Activated naive CD4-positive, alpha-beta T cell treated with anti-CD3 and anti-CD28 coated beads for 36 hours (primary cell): ENCODE data around the gene ITM2A. TPM values are rescaled to one million over a fixed set of nuclear protein-coding genes. Genes with fewer than 3 reads are reported as not detected.
A peak's percentile ranks its signal among the peaks of the same experiment; 100 is the strongest.

ENCODE experiments used
- CTCF ChIA-PET: fragments of 350-600 bp; sonication (Branson Sonifier 250); formaldehyde crosslinking; loops from one replicate; lab custom pipeline; 2021; ENCODE audit warnings: antibody characterized with exemption; lab: Charles Lee
- DNase-seq: peaks from one replicate; pipeline ENCODE4 v3.0.0-alpha.2; 2020
- H3K27ac Mint-ChIP-seq: one replicate; pipeline ENCODE4 v1.8.0; 2021; ENCODE audit warnings: mild to moderate bottlenecking, mixed read lengths
- H3K27me3 Mint-ChIP-seq: one replicate; pipeline ENCODE4 v1.8.0; 2021; ENCODE audit warnings: low read depth, mixed read lengths
- H3K36me3 Mint-ChIP-seq: one replicate; pipeline ENCODE4 v1.8.0; 2021; ENCODE audit warnings: low read depth, mixed read lengths
- H3K4me1 Mint-ChIP-seq: one replicate; pipeline ENCODE4 v1.8.0; 2021; ENCODE audit warnings: low read depth, mixed read lengths
- H3K4me3 Mint-ChIP-seq: one replicate; pipeline ENCODE4 v1.8.0; 2021; ENCODE audit warnings: mild to moderate bottlenecking, moderate library complexity, mixed read lengths
- H3K9me3 Mint-ChIP-seq: one replicate; pipeline ENCODE4 v1.8.0; 2021; ENCODE audit warnings: mixed read lengths
- intact Hi-C: fragments of 100-400 bp; cut with micrococcal nuclease; formaldehyde crosslinking; loops from one replicate; pipeline ENCODE4 v1.15.1; 2023
- total RNA-seq, 2 experiments: library from RNA; stranded (reverse); gene quantifications; one replicate each; pipeline ENCODE4 v1.2.3, GENCODE V29; 2021

The ITM2A gene
- total RNA-seq, 2 experiments from 2014 or later = 99.5 to 116 TPM

- peaks cover 12% of the 10 kb centered on the region for H3K36me3 Mint-ChIP-seq
- no peaks in the 10 kb centered on the region for H3K27me3 Mint-ChIP-seq
- no peak overlapping the region for H3K27ac Mint-ChIP-seq
- H3K4me1 Mint-ChIP-seq = peaks cover 35% of the 10 kb centered on the region
- CTCF ChIA-PET = no interaction called here
- no peak overlapping the region for H3K4me3 Mint-ChIP-seq
- no peaks in the 10 kb centered on the region for H3K9me3 Mint-ChIP-seq
- no peak for DNase-seq
- intact Hi-C loops = loop anchor here (5.0 to 10.0 kb wide), 6 partner anchors 83 to 1455 kb away; partner anchors contain the start of gene ATP7A
Observed at GRCh38 chrX:79369871-79370270, 2.7 kb upstream of the ITM2A start.

- Mint-ChIP-seq H3K27me3 (no peaks in the 10 kb centered on the region), H3K4me1 (peaks cover 38% of the 10 kb centered on the region), H3K27ac (no peak overlapping the region), H3K4me3 (no peak overlapping the region), H3K36me3 (peaks cover 13% of the 10 kb centered on the region), H3K9me3 (no peaks in the 10 kb centered on the region)
- CTCF ChIA-PET = interaction anchor here (1.2 to 2.1 kb wide), 2 partner anchors 43 to 45 kb away, joined by 3 to 9 read pairs; no protein-coding TSS in a partner anchor
- intact Hi-C loops = loop anchor here (5.0 to 10.0 kb wide), 6 partner anchors 81 to 1454 kb away; partner anchors contain the start of gene ATP7A
- no peak for DNase-seq
Observed at GRCh38 chrX:79368441-79368840, 1.3 kb upstream of the ITM2A start.

GRCh38 chrX:79367907-79368306 lies 773 bp upstream of the ITM2A start:
- intact Hi-C loops = loop anchor here (1.0 to 10.0 kb wide), 13 partner anchors 31 to 1453 kb away; partner anchors contain the start of genes ATP7A and P2RY10
- Mint-ChIP-seq H3K4me3 (peak overlapping the region; percentile 86), H3K27ac (peak overlapping the region; percentile 93), H3K27me3 (no peaks in the 10 kb centered on the region), H3K9me3 (no peaks in the 10 kb centered on the region), H3K36me3 (peaks cover 15% of the 10 kb centered on the region), H3K4me1 (peaks cover 39% of the 10 kb centered on the region)
- CTCF ChIA-PET = interaction anchor here (1.2 to 2.1 kb wide), 2 partner anchors 43 to 45 kb away, joined by 3 to 9 read pairs; no protein-coding TSS in a partner anchor
- DNase-seq = no peak

DNA sequence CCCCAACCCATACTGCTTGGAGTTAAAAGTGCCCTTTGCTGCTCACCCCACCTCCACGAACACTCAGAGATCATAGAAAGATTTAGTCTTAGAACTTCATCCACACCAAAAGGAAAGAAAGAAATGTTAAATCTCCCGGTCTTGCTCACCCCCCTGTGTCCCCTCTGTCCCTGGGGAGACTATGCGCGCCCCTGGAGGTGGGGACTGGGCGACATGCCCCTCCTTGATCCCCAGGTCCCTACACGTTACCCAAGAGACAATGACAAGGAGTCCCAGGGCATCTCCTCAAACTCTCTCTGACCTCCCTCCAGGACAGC lies 620 bp downstream of the ITM2A start:
- peak overlapping the region; percentile 86 for H3K4me3 Mint-ChIP-seq
- CTCF ChIA-PET = interaction anchor here (1.5 kb wide), 1 partner anchor 43 kb away, joined by 4 read pairs; no protein-coding TSS in a partner anchor
- peaks cover 41% of the 10 kb centered on the region for H3K4me1 Mint-ChIP-seq
- no peaks in the 10 kb centered on the region for H3K27me3 Mint-ChIP-seq
- H3K9me3 Mint-ChIP-seq = no peaks in the 10 kb centered on the region
- DNase-seq = no peak
- intact Hi-C loops = loop anchor here (2.0 to 10.0 kb wide), 12 partner anchors 30 to 1452 kb away; partner anchors contain the start of genes ATP7A and P2RY10
- peak overlapping the region; percentile 93 for H3K27ac Mint-ChIP-seq
- H3K36me3 Mint-ChIP-seq = peaks cover 25% of the 10 kb centered on the region

GRCh38 chrX:79365591-79365990 lies 1.5 kb downstream of the ITM2A start:
- intact Hi-C loops = loop anchor here (5.0 to 10.0 kb wide), 6 partner anchors 78 to 1451 kb away; partner anchors contain the start of gene ATP7A
- H3K27ac Mint-ChIP-seq = peak overlapping the region; percentile 93
- H3K27me3 Mint-ChIP-seq = no peaks in the 10 kb centered on the region
- no peaks in the 10 kb centered on the region for H3K9me3 Mint-ChIP-seq
- no peak for DNase-seq
- CTCF ChIA-PET = interaction anchor here (0.7 kb wide), 1 partner anchor 338 kb away, joined by 6 read pairs; no protein-coding TSS in a partner anchor
- H3K36me3 Mint-ChIP-seq = peaks cover 33% of the 10 kb centered on the region
- H3K4me1 Mint-ChIP-seq = peaks cover 39% of the 10 kb centered on the region
- H3K4me3 Mint-ChIP-seq = peak overlapping the region; percentile 86

DNA sequence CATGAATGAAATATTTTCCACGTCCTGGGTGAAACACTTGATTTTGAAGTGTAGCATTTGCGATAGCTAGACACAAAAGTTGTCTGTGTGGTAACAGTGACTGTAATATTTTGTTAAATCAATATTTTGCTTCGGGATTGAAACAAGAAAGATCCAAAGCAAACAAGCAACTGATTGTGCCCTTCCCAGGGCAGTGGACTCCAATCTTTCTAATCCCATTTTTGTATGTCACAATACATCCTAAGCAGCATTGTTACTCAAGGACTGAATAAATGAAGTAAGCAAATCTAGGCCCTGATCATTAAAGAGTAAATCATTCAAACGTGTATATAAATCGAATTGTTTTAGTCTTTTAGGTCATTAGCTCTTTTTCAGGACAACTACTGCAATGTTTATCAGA lies 2.8 kb downstream of the ITM2A start:
- CTCF ChIA-PET = no interaction called here
- peak overlapping the region; percentile 88 for H3K27ac Mint-ChIP-seq
- DNase-seq = no peak
- intact Hi-C loops = loop anchor here (10.0 kb wide), 1 partner anchor 1450 kb away; the partner anchor contains the start of gene ATP7A
- peaks cover 36% of the 10 kb centered on the region for H3K4me1 Mint-ChIP-seq
- H3K27me3 Mint-ChIP-seq = no peaks in the 10 kb centered on the region
- H3K36me3 Mint-ChIP-seq = peaks cover 33% of the 10 kb centered on the region
- no peaks in the 10 kb centered on the region for H3K9me3 Mint-ChIP-seq
- H3K4me3 Mint-ChIP-seq = peak overlapping the region; percentile 74

GRCh38 chrX:79361192-79361870 lies 5.8 kb downstream of the ITM2A start:
- Mint-ChIP-seq H3K9me3 (no peaks in the 10 kb centered on the region), H3K27ac (peak overlapping the region; percentile 86), H3K36me3 (peaks cover 38% of the 10 kb centered on the region), H3K4me3 (peak overlapping the region; percentile 64), H3K4me1 (peaks cover 27% of the 10 kb centered on the region), H3K27me3 (no peaks in the 10 kb centered on the region)
- intact Hi-C loops = loop anchor here (10.0 kb wide), 1 partner anchor 1447 kb away; the partner anchor contains the start of gene ATP7A
- CTCF ChIA-PET = no interaction called here
- no peak for DNase-seq

DNA sequence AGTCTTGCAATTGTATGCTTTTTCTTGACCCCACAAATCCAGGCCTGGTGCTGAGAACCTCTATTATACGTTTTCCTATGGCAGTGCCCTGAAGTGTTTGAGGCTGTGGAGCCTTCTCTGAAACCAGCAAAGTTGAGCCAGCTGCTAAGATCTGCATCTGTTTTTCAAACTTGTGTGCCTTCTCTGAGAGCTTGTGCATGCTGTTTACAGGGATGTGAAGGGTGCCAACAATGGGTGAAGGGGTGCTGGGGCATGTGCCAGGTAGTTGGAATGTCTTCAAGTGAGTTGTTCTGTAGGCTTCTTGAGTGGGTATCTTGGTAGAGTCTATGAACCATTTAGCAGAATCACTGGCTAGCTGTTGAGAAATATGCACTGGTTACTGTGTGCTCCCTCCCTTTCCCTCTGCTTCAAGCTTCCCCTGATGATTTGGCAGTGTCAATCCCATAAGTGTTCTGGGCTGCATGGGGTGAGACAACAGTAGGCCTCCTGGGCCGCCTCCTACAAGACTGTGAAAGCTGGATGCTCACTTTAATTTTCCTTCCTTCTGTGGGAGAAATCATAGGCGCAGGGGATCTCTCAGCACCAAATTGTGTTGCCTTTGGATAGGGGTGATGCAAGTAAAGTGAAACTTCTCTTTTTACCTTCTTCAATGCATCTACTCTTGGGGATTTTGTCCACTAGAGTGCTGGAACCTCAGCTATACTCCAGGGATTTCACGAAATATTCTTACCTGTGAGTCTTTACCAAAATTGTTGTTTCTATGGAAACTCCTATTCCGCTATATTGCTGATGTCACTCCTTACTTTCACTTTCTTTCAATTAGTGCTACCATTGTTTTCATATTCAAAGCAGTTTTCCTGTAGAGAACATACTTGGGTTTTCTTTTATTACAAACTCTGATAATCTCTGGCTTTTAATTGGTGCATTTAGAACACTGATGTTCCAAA lies 30.0 kb downstream of the ITM2A start:
- Mint-ChIP-seq H3K4me3 (peak overlapping the region; percentile 65), H3K27me3 (no peaks in the 10 kb centered on the region), H3K27ac (peak overlapping the region; percentile 74), H3K9me3 (no peaks in the 10 kb centered on the region), H3K4me1 (peaks cover 29% of the 10 kb centered on the region), H3K36me3 (no peaks in the 10 kb centered on the region)
- intact Hi-C loops = loop anchor here (2.0 to 5.0 kb wide), 3 partner anchors 30 to 76 kb away; partner anchors contain the start of gene ITM2A
- no peak for DNase-seq
- CTCF ChIA-PET = no interaction called here

DNA sequence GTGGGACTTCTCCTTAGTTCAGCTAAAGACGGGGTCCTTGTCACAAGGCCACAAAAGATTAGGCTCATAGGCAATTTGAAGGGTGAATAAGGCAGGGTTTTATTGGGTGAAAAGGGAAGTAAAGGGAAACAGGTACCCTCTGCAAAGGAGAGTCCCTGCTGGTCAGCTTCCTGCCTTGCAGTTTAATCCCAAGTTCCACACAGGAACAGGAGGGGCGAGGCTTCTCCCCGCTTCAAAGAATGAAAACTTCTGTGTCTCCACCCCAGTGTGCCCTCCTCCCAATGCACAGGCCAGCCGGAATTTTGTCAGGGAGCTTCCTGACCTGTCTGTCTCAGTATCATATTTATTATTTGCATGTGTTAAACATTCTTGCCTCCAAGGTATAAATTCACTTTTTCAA lies 37.1 kb downstream of the ITM2A start:
- intact Hi-C loops = no loop called here
- Mint-ChIP-seq H3K4me1 (peaks cover 18% of the 10 kb centered on the region), H3K36me3 (no peaks in the 10 kb centered on the region), H3K27me3 (no peaks in the 10 kb centered on the region), H3K9me3 (no peaks in the 10 kb centered on the region), H3K4me3 (no peak overlapping the region), H3K27ac (no peak overlapping the region)
- no peak for DNase-seq
- CTCF ChIA-PET = interaction anchor here (1.0 kb wide), 1 partner anchor 83 kb away, joined by 5 read pairs; no protein-coding TSS in a partner anchor

GRCh38 chrX:79325263-79325958 lies 41.7 kb downstream of the ITM2A start:
- DNase-seq = peak; percentile 55
- Mint-ChIP-seq H3K27me3 (no peaks in the 10 kb centered on the region), H3K36me3 (no peaks in the 10 kb centered on the region), H3K9me3 (no peaks in the 10 kb centered on the region), H3K4me1 (peaks cover 14% of the 10 kb centered on the region), H3K4me3 (peak overlapping the region; percentile 74), H3K27ac (peak overlapping the region; percentile 75)
- CTCF ChIA-PET = interaction anchor here (0.6 kb wide), 2 partner anchors 42 to 54 kb away, joined by 3 read pairs; partner anchors contain the start of gene ITM2A
- intact Hi-C loops = no loop called here
